HepG2 (cell line): ENCODE data around the gene DLG2. TPM values are rescaled to one million over a fixed set of nuclear protein-coding genes. Genes with fewer than 3 reads are reported as not detected.

ENCODE experiments used
- AHR ChIP-seq: IDR thresholded peaks from 2 replicates; pipeline ENCODE4 v1.6.1; 2018; ENCODE audit warnings: missing genetic modification reagents, missing compliant biosample characterization
- BCL3 ChIP-seq: sonication (generic); formaldehyde crosslinking; IDR thresholded peaks from 2 replicates; pipeline ENCODE4 v1.5.1; 2020; ENCODE audit warnings: mild to moderate bottlenecking, missing genetic modification reagents, moderate library complexity
- DDIT3 ChIP-seq: sonication (generic); formaldehyde crosslinking; IDR thresholded peaks from 2 replicates; pipeline ENCODE4 v1.4.0; 2020; ENCODE audit warnings: mild to moderate bottlenecking, missing genetic modification reagents
- ELF3 ChIP-seq: IDR thresholded peaks from 2 replicates; pipeline ENCODE4 v1.6.1; 2016; ENCODE audit warnings: missing genetic modification reagents, missing compliant biosample characterization
- HNRNPH1 ChIP-seq: fragments of 200-400 bp; formaldehyde crosslinking; optimal IDR thresholded peaks from 2 replicates; pipeline ENCODE3; 2017; ENCODE audit warnings: mild to moderate bottlenecking, low read depth, low read length
- HNRNPK ChIP-seq: fragments of 200-400 bp; formaldehyde crosslinking; IDR thresholded peaks from 2 replicates; pipeline ENCODE4 v1.6.1; 2018; ENCODE audit warnings: low read length, low read depth, moderate library complexity, mild to moderate bottlenecking; ENCODE audit not compliant: poor library complexity, severe bottlenecking
- IRF2 ChIP-seq: IDR thresholded peaks from 2 replicates; pipeline ENCODE4 v1.6.1; 2018; ENCODE audit warnings: missing genetic modification reagents, missing compliant biosample characterization
- KAT8 ChIP-seq: IDR thresholded peaks from 2 replicates; pipeline ENCODE4 v1.6.1; 2016; ENCODE audit warnings: missing genetic modification reagents, missing compliant biosample characterization
- MNT ChIP-seq: fragments of 450-650 bp; IDR thresholded peaks from 2 replicates; pipeline ENCODE4 v1.6.1; 2016
- NFE2 ChIP-seq: sonication (generic); formaldehyde crosslinking; IDR thresholded peaks from 2 replicates; pipeline ENCODE4 v1.4.0; 2020; ENCODE audit warnings: missing genetic modification reagents
- SALL1 ChIP-seq: sonication (generic); formaldehyde crosslinking; IDR thresholded peaks from 2 replicates; pipeline ENCODE4 v1.8.0; 2022; ENCODE audit warnings: mild to moderate bottlenecking, missing genetic modification reagents
- SSRP1 ChIP-seq: IDR thresholded peaks from 2 replicates; pipeline ENCODE4 v1.6.1; 2016; ENCODE audit warnings: control low read depth
- TCF7 ChIP-seq: sonication (generic); IDR thresholded peaks from 2 replicates; pipeline ENCODE4 v1.6.1; 2016; ENCODE audit warnings: antibody characterized with exemption, low read depth
- TSC22D2 ChIP-seq: sonication (generic); formaldehyde crosslinking; IDR thresholded peaks from 2 replicates; pipeline ENCODE4 v1.5.1; 2020; ENCODE audit warnings: missing genetic modification reagents, mild to moderate bottlenecking, borderline replicate concordance
- ZC3H13 ChIP-seq: sonication (generic); formaldehyde crosslinking; IDR thresholded peaks from 2 replicates; pipeline ENCODE4 v1.8.1; 2023; ENCODE audit warnings: mild to moderate bottlenecking, missing genetic modification reagents, moderate library complexity
- ZNF232 ChIP-seq: sonication (generic); formaldehyde crosslinking; IDR thresholded peaks from 2 replicates; pipeline ENCODE4 v1.4.0; 2020; ENCODE audit warnings: missing genetic modification reagents, borderline replicate concordance
- ZNF496 ChIP-seq: sonication (generic); formaldehyde crosslinking; IDR thresholded peaks from 2 replicates; pipeline ENCODE4 v1.8.1; 2023; ENCODE audit warnings: mild to moderate bottlenecking, moderate library complexity, missing genetic modification reagents; ENCODE audit not compliant: insufficient replicate concordance
- ZNF619 ChIP-seq: sonication (generic); formaldehyde crosslinking; IDR thresholded peaks from 2 replicates; pipeline ENCODE4 v1.4.0; 2020; ENCODE audit warnings: mild to moderate bottlenecking, missing genetic modification reagents
- ZNF883 ChIP-seq: sonication (generic); formaldehyde crosslinking; IDR thresholded peaks from 2 replicates; pipeline ENCODE4 v1.5.1; 2020; ENCODE audit warnings: mild to moderate bottlenecking, missing genetic modification reagents; ENCODE audit errors: not compliant biosample characterization
- polyA plus RNA-seq, 8 experiments: library from polyadenylated mRNA; depleted of rRNA in 3 of 8; stranded (reverse) in 7 of 8; unstranded in 1 of 8; fragments of >200 nt; fragmentation: Illumina TruSeq in 4 of 8; extraction: Trizol in 4 of 8; gene quantifications; 2 replicates each; pipeline versions ENCODE4 v1.2.1 to v1.2.3, GENCODE V29; 2011 to 2016; ENCODE audit warnings: low read depth in 4 of 8, missing spikeins in 1 of 8, mixed read lengths in 1 of 8; ENCODE audit not compliant: insufficient read depth in 1 of 8
- total RNA-seq, 5 experiments: library from RNA; depleted of rRNA; stranded (reverse); fragments of >200 nt; fragmentation: Illumina TruSeq; extraction: Trizol; gene quantifications; 2 replicates each; pipeline ENCODE4 v1.2.3, GENCODE V29; 2016; ENCODE audit warnings: low read depth in 1 of 5
- TF ChIP-seq, protein P1 (sequence below): IDR thresholded peaks from 2 replicates; pipeline ENCODE4 v1.6.1; 2016
- TF ChIP-seq, protein P2 (sequence below), 2 experiments: IDR thresholded peaks; 2 replicates each; pipeline ENCODE4 v1.6.1; 2011 to 2012; ENCODE audit warnings: low read length in 2 of 2, borderline replicate concordance in 1 of 2, low read depth in 1 of 2, mild to moderate bottlenecking in 1 of 2, moderate library complexity in 1 of 2

The DLG2 gene
- total and polyA plus RNA-seq, 2 of the 13 experiments (the other 11 are each of a cell fraction or from before 2014, with no cell fraction given): 0.46 to 1.0 TPM

DNA sequence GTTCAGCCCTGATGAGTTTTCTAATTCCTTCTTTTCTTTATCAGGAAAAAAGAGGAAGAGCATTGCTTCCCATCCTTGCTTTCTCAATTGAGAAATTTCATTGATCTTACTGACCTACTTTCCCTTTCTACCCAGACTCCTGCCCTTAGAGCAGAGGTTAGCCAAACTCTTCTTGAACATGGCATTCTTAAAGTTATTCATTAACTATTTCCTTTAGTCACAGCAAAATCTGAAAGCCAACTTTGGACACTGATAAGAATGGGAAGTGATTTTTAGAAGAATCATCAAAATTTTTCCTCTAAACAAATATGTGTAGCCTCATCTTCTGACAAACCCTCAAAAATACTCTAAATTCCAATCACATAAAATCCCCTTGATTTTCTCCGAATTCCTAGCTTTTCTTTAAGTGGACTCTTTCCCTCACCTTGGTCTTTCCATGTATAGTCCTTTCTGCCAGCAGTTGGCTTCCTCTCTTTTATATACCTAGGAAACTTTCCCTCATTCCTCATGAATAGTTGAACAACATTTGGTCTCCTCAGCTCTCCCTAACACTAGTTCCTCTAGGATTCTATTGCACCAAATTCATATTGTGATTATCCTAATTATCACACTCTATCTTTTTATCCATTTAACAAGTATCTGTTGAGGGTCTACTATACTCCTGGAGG is 1774.2 kb downstream of the DLG2 start (continued):
- TF ChIP-seq ZNF496 (CRISPR knock-in tag): no peak
- no peak for TF ChIP-seq BCL3 (CRISPR knock-in tag)
- no peak for TF ChIP-seq DDIT3
- TF ChIP-seq, protein P1, sequence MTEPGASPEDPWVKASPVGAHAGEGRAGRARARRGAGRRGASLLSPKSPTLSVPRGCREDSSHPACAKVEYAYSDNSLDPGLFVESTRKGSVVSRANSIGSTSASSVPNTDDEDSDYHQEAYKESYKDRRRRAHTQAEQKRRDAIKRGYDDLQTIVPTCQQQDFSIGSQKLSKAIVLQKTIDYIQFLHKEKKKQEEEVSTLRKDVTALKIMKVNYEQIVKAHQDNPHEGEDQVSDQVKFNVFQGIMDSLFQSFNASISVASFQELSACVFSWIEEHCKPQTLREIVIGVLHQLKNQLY: 0 out of 2 replicates have a peak, but pooled peaks have one; percentile 10
- TF ChIP-seq ZNF232 (CRISPR knock-in tag): no peak
- TF ChIP-seq, protein P2, sequence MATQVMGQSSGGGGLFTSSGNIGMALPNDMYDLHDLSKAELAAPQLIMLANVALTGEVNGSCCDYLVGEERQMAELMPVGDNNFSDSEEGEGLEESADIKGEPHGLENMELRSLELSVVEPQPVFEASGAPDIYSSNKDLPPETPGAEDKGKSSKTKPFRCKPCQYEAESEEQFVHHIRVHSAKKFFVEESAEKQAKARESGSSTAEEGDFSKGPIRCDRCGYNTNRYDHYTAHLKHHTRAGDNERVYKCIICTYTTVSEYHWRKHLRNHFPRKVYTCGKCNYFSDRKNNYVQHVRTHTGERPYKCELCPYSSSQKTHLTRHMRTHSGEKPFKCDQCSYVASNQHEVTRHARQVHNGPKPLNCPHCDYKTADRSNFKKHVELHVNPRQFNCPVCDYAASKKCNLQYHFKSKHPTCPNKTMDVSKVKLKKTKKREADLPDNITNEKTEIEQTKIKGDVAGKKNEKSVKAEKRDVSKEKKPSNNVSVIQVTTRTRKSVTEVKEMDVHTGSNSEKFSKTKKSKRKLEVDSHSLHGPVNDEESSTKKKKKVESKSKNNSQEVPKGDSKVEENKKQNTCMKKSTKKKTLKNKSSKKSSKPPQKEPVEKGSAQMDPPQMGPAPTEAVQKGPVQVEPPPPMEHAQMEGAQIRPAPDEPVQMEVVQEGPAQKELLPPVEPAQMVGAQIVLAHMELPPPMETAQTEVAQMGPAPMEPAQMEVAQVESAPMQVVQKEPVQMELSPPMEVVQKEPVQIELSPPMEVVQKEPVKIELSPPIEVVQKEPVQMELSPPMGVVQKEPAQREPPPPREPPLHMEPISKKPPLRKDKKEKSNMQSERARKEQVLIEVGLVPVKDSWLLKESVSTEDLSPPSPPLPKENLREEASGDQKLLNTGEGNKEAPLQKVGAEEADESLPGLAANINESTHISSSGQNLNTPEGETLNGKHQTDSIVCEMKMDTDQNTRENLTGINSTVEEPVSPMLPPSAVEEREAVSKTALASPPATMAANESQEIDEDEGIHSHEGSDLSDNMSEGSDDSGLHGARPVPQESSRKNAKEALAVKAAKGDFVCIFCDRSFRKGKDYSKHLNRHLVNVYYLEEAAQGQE (IDR thresholded peaks at IDR 0.05; ENCODE audit: borderline replicate concordance in 1 of 2, low read depth in 1 of 2, low read length in 2 of 2): peak in 1 of 2 experiments; percentile 27; a peak in 1 of 4 replicates
- no peak for TF ChIP-seq MNT
- TF ChIP-seq AHR (CRISPR knock-in tag): no peak; the same call in 1 of the 2 replicates
- TF ChIP-seq IRF2 (CRISPR knock-in tag): peak; percentile 68; the same call in 1 of the 2 replicates
- TF ChIP-seq SALL1 (CRISPR knock-in tag): peak; percentile 46; the same call in 1 of the 2 replicates
- no peak for TF ChIP-seq NFE2 (CRISPR knock-in tag)
- TF ChIP-seq HNRNPK: no peak
- TF ChIP-seq ZNF883 (CRISPR knock-in tag): no peak
- no peak for TF ChIP-seq TSC22D2 (CRISPR knock-in tag)
- 0 out of 2 replicates have a peak, but pooled peaks have one; percentile 19 for TF ChIP-seq KAT8 (CRISPR knock-in tag)
- TF ChIP-seq HNRNPH1: no peak
- no peak for TF ChIP-seq ZC3H13 (CRISPR knock-in tag)
- no peak for TF ChIP-seq SSRP1 (CRISPR knock-in tag)
- TF ChIP-seq ELF3 (CRISPR knock-in tag): peak; percentile 92; the same call in 1 of the 2 replicates
- TF ChIP-seq ZNF619 (CRISPR knock-in tag): no peak
- peak; percentile 79 for TF ChIP-seq TCF7
